ENCODE data around the gene RMDN2.

The RMDN2 gene

GRCh38 chr2:38037757-38038621 lies 112.9 kb downstream of the RMDN2 start:
- peaks cover 7% of the 10 kb centered on the region for H3K36me3 Mint-ChIP-seq (ENCODE audit: low read depth)
- peaks cover 19% of the 10 kb centered on the region for H3K9me3 Mint-ChIP-seq
- peak overlapping the region; percentile 35 to 66 (median 41) for H3K4me3 Mint-ChIP-seq
- peaks cover 14% of the 10 kb centered on the region for H3K27me3 Mint-ChIP-seq (ENCODE audit: low read depth)
- peak overlapping the region; percentile 27 to 91 (median 72) for H3K27ac Mint-ChIP-seq
- H3K4me1 Mint-ChIP-seq: peaks cover 24% of the 10 kb centered on the region
- TF ChIP-seq CTCF (IDR thresholded peaks at IDR 0.05; ENCODE audit: unreplicated experiment in 3 of 3): peak in 1 of 3 experiments; percentile 22

GRCh38 chr2:38038682-38039081 lies 113.6 kb downstream of the RMDN2 start:
- peaks cover 25% of the 10 kb centered on the region for H3K9me3 Mint-ChIP-seq
- TF ChIP-seq CTCF (IDR thresholded peaks at IDR 0.05; ENCODE audit: unreplicated experiment in 3 of 3): no peak
- H3K36me3 Mint-ChIP-seq (ENCODE audit: low read depth): peaks cover 7% of the 10 kb centered on the region
- peaks cover 24% of the 10 kb centered on the region for H3K4me1 Mint-ChIP-seq
- H3K4me3 Mint-ChIP-seq: peak overlapping the region in 1 of 3 experiments; percentile 41
- peak overlapping the region in 1 of 3 experiments; percentile 91 for H3K27ac Mint-ChIP-seq
- H3K27me3 Mint-ChIP-seq (ENCODE audit: low read depth): peaks cover 14% of the 10 kb centered on the region

- Mint-ChIP-seq H3K4me3 (no peak overlapping the region), H3K27me3 (ENCODE audit: low read depth) (peaks cover 14% of the 10 kb centered on the region), H3K36me3 (ENCODE audit: low read depth) (peaks cover 7% of the 10 kb centered on the region), H3K27ac (no peak overlapping the region), H3K9me3 (peaks cover 28% of the 10 kb centered on the region), H3K4me1 (peaks cover 24% of the 10 kb centered on the region)
- no peak for TF ChIP-seq CTCF (IDR thresholded peaks at IDR 0.05; ENCODE audit: unreplicated experiment in 3 of 3)
Observed at GRCh38 chr2:38039121-38039910, 114.2 kb downstream of the RMDN2 start.

GRCh38 chr2:38045811-38046210 lies 120.7 kb downstream of the RMDN2 start:
- peaks cover 30% of the 10 kb centered on the region for H3K9me3 Mint-ChIP-seq
- no peak overlapping the region for H3K27ac Mint-ChIP-seq
- TF ChIP-seq CTCF (IDR thresholded peaks at IDR 0.05; ENCODE audit: unreplicated experiment in 3 of 3): no peak

DNA sequence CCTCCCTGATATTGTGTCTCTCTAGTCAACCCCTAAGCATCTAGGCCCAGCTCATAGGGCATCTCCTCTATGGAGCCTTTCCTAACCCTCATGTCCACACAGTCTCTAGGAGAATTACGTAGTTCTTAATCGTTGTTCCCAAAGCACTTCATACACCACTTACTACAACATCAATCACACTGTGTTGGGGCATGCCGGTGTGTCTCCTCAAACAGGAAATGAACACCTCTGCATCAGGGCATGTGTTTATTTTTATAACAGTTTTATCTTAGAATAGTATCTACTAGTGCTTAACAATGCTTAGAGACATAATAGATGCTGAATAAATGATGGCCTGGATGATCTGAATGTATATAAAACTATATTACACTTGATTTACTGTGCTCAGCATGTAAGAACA lies 131.1 kb downstream of the RMDN2 start:
- H3K27me3 Mint-ChIP-seq (ENCODE audit: low read depth): no peaks in the 10 kb centered on the region
- H3K27ac Mint-ChIP-seq: no peak overlapping the region
- H3K9me3 Mint-ChIP-seq: no peaks in the 10 kb centered on the region
- no peaks in the 10 kb centered on the region for H3K36me3 Mint-ChIP-seq (ENCODE audit: low read depth)
- peaks cover 10% of the 10 kb centered on the region for H3K4me1 Mint-ChIP-seq
- H3K4me3 Mint-ChIP-seq: no peak overlapping the region
- TF ChIP-seq CTCF (IDR thresholded peaks at IDR 0.05; ENCODE audit: unreplicated experiment in 3 of 3): no peak

More at GRCh38 chr2:38045811-38046210, 120.7 kb downstream of the RMDN2 start:
- H3K4me1 Mint-ChIP-seq: no peaks in the 10 kb centered on the region
- H3K36me3 Mint-ChIP-seq (ENCODE audit: low read depth): peaks cover 7% of the 10 kb centered on the region
- no peak overlapping the region for H3K4me3 Mint-ChIP-seq
- peaks cover 3% of the 10 kb centered on the region for H3K27me3 Mint-ChIP-seq (ENCODE audit: low read depth)

Measured in nephron (organoid).